NK-92 (cell line): Measurements from ENCODE around the gene IFNA14.
"Not testable (repeated sequence)": the region's sequence is repeated elsewhere in the genome, so short reads cannot be mapped to it uniquely, and the experiment has no call there.

Experiments
- DNase-seq: peaks from one replicate; lab custom pipeline; 2025; ENCODE audit not compliant: unreplicated experiment; lab: John Stamatoyannopoulos, UW

IFNA14 gene

GRCh38 chr9:21217211-21217610, 22.6 kb downstream of the IFNA14 start, which contains the start of gene IFNA16:
Gene IFNA16 (minus strand): TSS chr9:21217311. CDS start chr9:21217305, 6 bp downstream.
- DNase-seq, result not testable (repeated sequence)

- not testable (repeated sequence) for DNase-seq
Measured at GRCh38 chr9:21213411-21214326, 26.1 kb downstream of the IFNA14 start.

DNA sequence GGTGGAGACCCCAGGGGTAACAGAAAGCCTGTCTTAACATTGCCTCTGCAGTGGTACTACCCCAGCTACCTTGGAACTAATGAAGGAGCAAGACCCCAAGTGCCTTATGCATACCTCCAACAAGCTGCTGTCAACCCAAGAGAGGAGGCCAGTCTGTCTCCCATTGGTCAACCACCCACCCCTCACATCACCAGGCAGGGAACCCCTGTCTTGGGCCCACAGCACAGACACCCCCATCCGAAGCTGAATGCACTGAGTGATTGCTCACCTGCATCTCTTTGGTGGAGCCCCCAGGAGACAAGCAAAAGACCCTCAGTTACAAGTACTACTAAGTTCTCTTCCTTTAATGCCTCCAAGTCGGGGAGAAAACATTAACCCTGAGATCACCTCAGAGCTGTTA, 27.6 kb downstream of the IFNA14 start:
- DNase-seq, result not testable (repeated sequence)

- not testable (repeated sequence) for DNase-seq
Measured at GRCh38 chr9:21210782-21211181, 29.0 kb downstream of the IFNA14 start.

GRCh38 chr9:21210311-21210710, 29.5 kb downstream of the IFNA14 start:
- DNase-seq, result no peak

DNA sequence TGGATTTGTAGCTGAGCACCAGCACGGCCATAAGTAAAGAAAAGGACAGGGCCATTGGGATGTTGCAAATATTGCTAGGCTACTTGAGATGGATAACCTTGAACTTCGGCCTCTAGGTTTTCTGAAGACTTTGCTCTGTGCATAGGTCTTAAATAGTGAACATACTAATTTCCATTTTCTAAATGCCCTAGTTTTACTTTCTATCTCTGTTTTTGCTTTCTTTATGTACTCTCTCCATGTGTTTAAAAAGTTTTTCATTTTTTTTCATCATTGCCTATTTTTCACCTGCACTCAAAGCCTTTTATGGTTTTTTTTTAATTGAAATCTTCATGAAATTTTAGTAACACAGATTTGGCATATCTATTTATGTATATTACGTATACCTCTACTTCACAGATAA, 32.8 kb downstream of the IFNA14 start, which contains the start of gene IFNA10:
Gene IFNA10, minus strand, starts transcription at position 101 of the 400 bp plus-strand sequence. Its CDS starts 46 bp downstream, at position 55.
- DNase-seq, result not testable (repeated sequence)

- no peak for DNase-seq
Measured at GRCh38 chr9:21205204-21205603, 34.6 kb downstream of the IFNA14 start.

GRCh38 chr9:21202105-21202504, 37.7 kb downstream of the IFNA14 start, which contains the start of gene IFNA7:
Gene IFNA7 (minus strand): TSS chr9:21202205. CDS start chr9:21202165, 40 bp downstream.
- DNase-seq, result not testable (repeated sequence)

DNA sequence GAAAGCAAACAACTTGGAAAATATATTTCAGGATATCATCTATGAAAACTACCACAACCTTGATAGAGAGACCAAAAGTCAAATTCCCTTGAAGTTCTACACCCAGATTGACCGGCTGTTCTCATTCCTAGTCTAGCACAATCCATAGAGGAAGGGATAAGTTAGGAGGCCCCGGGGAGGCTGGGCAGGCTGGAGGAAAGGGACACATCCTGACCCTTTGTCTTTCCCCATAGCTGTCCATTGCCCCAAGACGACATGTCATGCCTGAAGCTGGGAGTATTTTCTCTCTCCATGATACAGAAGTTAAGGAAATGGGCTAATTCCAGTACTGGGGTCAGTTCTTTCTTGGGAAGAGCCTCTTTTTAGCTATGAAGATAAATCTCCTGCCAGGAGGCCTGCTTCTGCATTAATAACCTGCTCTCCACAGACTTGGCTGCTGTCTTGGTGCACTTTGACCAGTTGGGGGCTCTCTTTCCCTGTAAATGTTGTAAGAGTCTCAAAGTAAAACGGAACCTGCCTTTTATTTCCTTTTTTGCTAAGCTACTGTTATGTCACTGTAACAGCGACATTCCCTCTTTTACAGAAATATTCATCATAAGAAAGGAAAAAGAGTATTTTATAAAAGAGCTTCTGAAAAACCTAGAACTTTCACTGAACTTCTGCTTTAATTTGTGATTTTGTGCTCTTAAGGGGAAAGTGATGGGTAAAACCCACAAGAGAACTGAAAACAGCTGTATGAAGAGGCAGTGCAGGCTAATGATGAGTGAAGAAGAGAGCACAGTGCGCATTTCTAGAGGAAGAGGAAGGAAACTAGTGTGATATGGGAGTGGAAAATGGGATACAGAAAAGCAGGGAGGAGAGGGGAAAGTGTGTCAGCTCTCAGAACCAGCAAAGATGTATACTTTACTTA, 44.7 kb downstream of the IFNA14 start:
- DNase-seq, result not testable (repeated sequence)
